DND-41 (cell line): Measurements from ENCODE around the gene UQCRFS1.

Experiments
- CTCF ChIP-seq: IDR thresholded peaks from 2 replicates; pipeline ENCODE4 v1.5.1; 2012; ENCODE audit warnings: borderline replicate concordance, low read length, moderate library complexity, mild to moderate bottlenecking; ENCODE audit not compliant: poor library complexity, severe bottlenecking; ENCODE audit errors: extremely low read depth
- EZH2 ChIP-seq: IDR thresholded peaks from 3 replicates; pipeline ENCODE4 v1.6.1; 2012; ENCODE audit warnings: borderline replicate concordance, low read depth, mild to moderate bottlenecking, moderate library complexity, low read length, inconsistent platforms; ENCODE audit not compliant: severe bottlenecking

- TF ChIP-seq CTCF (no peak), EZH2 (no peak)
Observed at GRCh38 chr19:29162694-29163093, 50.3 kb downstream of the UQCRFS1 start.
